ENCODE measurements around the gene CCDC61.

The CCDC61 gene

GRCh38 chr19:46023311-46023779, 28.1 kb downstream of the CCDC61 start:
- no peak for TF ChIP-seq ZNF565 (CRISPR knock-in tag; conservative IDR thresholded peaks at IDR 0.05; ENCODE audit: low read depth)
- ATAC-seq: no peak

GRCh38 chr19:46025835-46026234, 30.6 kb downstream of the CCDC61 start:
- ATAC-seq: no peak
- no peak for TF ChIP-seq SNAI2 (CRISPR knock-in tag; IDR thresholded peaks at IDR 0.05)
- no peak for TF ChIP-seq RARB (CRISPR knock-in tag; IDR thresholded peaks at IDR 0.05)
- TF ChIP-seq ZNF565 (CRISPR knock-in tag; conservative IDR thresholded peaks at IDR 0.05; ENCODE audit: low read depth): no peak
- no peak for TF ChIP-seq ZNF8 (CRISPR knock-in tag; IDR thresholded peaks at IDR 0.05)
- TF ChIP-seq ZNF70 (CRISPR knock-in tag; IDR thresholded peaks at IDR 0.05): no peak
- no peak for TF ChIP-seq GLIS3 (CRISPR knock-in tag; IDR thresholded peaks at IDR 0.05)
- no peak for TF ChIP-seq TOX (CRISPR knock-in tag; IDR thresholded peaks at IDR 0.05; ENCODE audit: borderline replicate concordance)
- no peak for TF ChIP-seq ESRRG (CRISPR knock-in tag; IDR thresholded peaks at IDR 0.05)

GRCh38 chr19:46030812-46031550, 35.7 kb downstream of the CCDC61 start:
- ATAC-seq: no peak

GRCh38 chr19:46031781-46032596, 36.7 kb downstream of the CCDC61 start:
- no peak for ATAC-seq

More at GRCh38 chr19:46030812-46031550, 35.7 kb downstream of the CCDC61 start:
- TF ChIP-seq CSDC2 (CRISPR knock-in tag; IDR thresholded peaks at IDR 0.05) (no peak), PPARA (CRISPR knock-in tag; IDR thresholded peaks at IDR 0.05; ENCODE audit: borderline replicate concordance) (no peak)

More at GRCh38 chr19:46031781-46032596, 36.7 kb downstream of the CCDC61 start:
- no peak for TF ChIP-seq ISL1 (CRISPR knock-in tag; IDR thresholded peaks at IDR 0.05)
- no peak for TF ChIP-seq ZNF70 (CRISPR knock-in tag; IDR thresholded peaks at IDR 0.05)
- no peak for TF ChIP-seq TOX (CRISPR knock-in tag; IDR thresholded peaks at IDR 0.05; ENCODE audit: borderline replicate concordance)
- no peak for TF ChIP-seq TCF4 (CRISPR knock-in tag; IDR thresholded peaks at IDR 0.05; ENCODE audit: borderline replicate concordance)
- no peak for TF ChIP-seq PPARA (CRISPR knock-in tag; IDR thresholded peaks at IDR 0.05; ENCODE audit: borderline replicate concordance)
- no peak for TF ChIP-seq ESRRG (CRISPR knock-in tag; IDR thresholded peaks at IDR 0.05)
- no peak for TF ChIP-seq CREB5 (CRISPR knock-in tag; IDR thresholded peaks at IDR 0.05; ENCODE audit: low read depth)
- TF ChIP-seq POU6F1 (CRISPR knock-in tag; IDR thresholded peaks at IDR 0.05; ENCODE audit: borderline replicate concordance, low read depth): no peak
- TF ChIP-seq RARB (CRISPR knock-in tag; IDR thresholded peaks at IDR 0.05): no peak
- TF ChIP-seq BACH2 (CRISPR knock-in tag; IDR thresholded peaks at IDR 0.05; ENCODE audit: borderline replicate concordance): no peak
- TF ChIP-seq ZNF8 (CRISPR knock-in tag; IDR thresholded peaks at IDR 0.05): no peak
- no peak for TF ChIP-seq CSRNP3 (CRISPR knock-in tag; IDR thresholded peaks at IDR 0.05)
- no peak for TF ChIP-seq GLIS3 (CRISPR knock-in tag; IDR thresholded peaks at IDR 0.05)
- TF ChIP-seq ZFP3 (CRISPR knock-in tag; IDR thresholded peaks at IDR 0.05): no peak
- no peak for TF ChIP-seq OSR1 (CRISPR knock-in tag; IDR thresholded peaks at IDR 0.05)
- TF ChIP-seq ZNF565 (CRISPR knock-in tag; conservative IDR thresholded peaks at IDR 0.05; ENCODE audit: low read depth): no peak
- TF ChIP-seq SNAI2 (CRISPR knock-in tag; IDR thresholded peaks at IDR 0.05): no peak
